HCT116 (cell line): Measurements from ENCODE around the gene CLIC4. TPM values are rescaled to one million over a fixed set of nuclear protein-coding genes. Genes with fewer than 3 reads are reported as not detected.

Experiments used
- ATAC-seq: fragments of 200-7000 bp; cut with Tn5 transposase; 2 replicates; pipeline ENCODE4 v1.9.1; 2020; ENCODE audit warnings: mild to moderate bottlenecking, moderate library complexity
- BruUV-seq: library from RNA; stranded (reverse); fragments of 400-500 nt; replicated peaks from 2 replicates; lab custom pipeline; 2021; lab: Mats Ljungman, UMichigan
- CTCF ChIA-PET: fragments of 300-600 bp; sonication (Branson Sonifier 250); formaldehyde crosslinking; loops from one replicate; lab custom pipeline; 2021; ENCODE audit warnings: antibody characterized with exemption; lab: Charles Lee
- POLR2A ChIA-PET: fragments of 300-600, 350-600 bp; sonication (Branson Sonifier 250); formaldehyde crosslinking; loops from one replicate; lab custom pipeline; 2021; ENCODE audit warnings: antibody characterized with exemption; lab: Charles Lee
- RAD21 ChIA-PET, 2 experiments: fragments of 300-600 bp; sonication (Branson Sonifier 250); formaldehyde crosslinking; loops; one replicate each; lab custom pipeline; 2023; ENCODE audit warnings: low total read pairs in 2 of 2; ENCODE audit not compliant: uncharacterized antibody in 2 of 2, unreplicated experiment in 2 of 2, low non-redundant PET in 1 of 2; lab: Charles Lee
- DNase-seq: peaks from one replicate; pipeline ENCODE4 v3.0.0-alpha.2; 2010; ENCODE audit warnings: low read depth, low spot score
- H2AFZ ChIP-seq: fragments of 200-600 bp; shearing (Covaris generic), sonication (generic); 2 replicates; pipeline ENCODE4 v1.6.1; 2017; ENCODE audit warnings: low read depth, mixed run types, mixed read lengths, antibody characterized with exemption, low read length; ENCODE audit not compliant: poor library complexity, severe bottlenecking
- H3K27ac ChIP-seq: 2 replicates; pipeline ENCODE4 v1.5.1; 2012; ENCODE audit warnings: low read depth, low read length
- H3K27me3 ChIP-seq: fragments of 200-600 bp; sonication (generic); 2 replicates; pipeline ENCODE4 v1.6.1; 2016; ENCODE audit warnings: mixed run types, low read length, mixed read lengths; ENCODE audit not compliant: insufficient read depth
- H3K36me3 ChIP-seq, 2 experiments: fragments of 200-500 bp in 1 of 2; fragments of 200-600 bp in 1 of 2; sonication (Bioruptor generic) in 1 of 2; sonication (generic) in 1 of 2; 2 replicates each; pipeline versions ENCODE4 v1.5.1 to v1.6.1; 2014 to 2016; ENCODE audit warnings: low read length in 2 of 2, inconsistent platforms in 1 of 2, mixed read lengths in 1 of 2, mixed run types in 1 of 2; ENCODE audit not compliant: insufficient read depth in 2 of 2, control insufficient read depth in 1 of 2
- H3K4me1 ChIP-seq, 2 experiments: fragments of 200-600 bp in 1 of 2; sonication (generic) in 1 of 2; 2 replicates each; pipeline versions ENCODE4 v1.5.1 to v1.6.1; 2012 to 2017; ENCODE audit warnings: low read length in 2 of 2, inconsistent platforms in 1 of 2, mild to moderate bottlenecking in 1 of 2, mixed read lengths in 1 of 2, mixed run types in 1 of 2, moderate library complexity in 1 of 2; ENCODE audit not compliant: insufficient read depth in 2 of 2, control insufficient read depth in 1 of 2
- H3K4me2 ChIP-seq: fragments of 200-600 bp; sonication (generic); 2 replicates; pipeline ENCODE4 v1.6.1; 2017; ENCODE audit warnings: mixed run types, low read length, mixed read lengths
- H3K4me3 ChIP-seq, 2 experiments: fragments of 200-600 bp in 1 of 2; sonication (generic) in 1 of 2; replicated peaks in 1 of 2; 2 replicates each; pipeline ENCODE4 v1.5.1; 2011 to 2016; ENCODE audit warnings: low read length in 2 of 2, control low read depth in 1 of 2, low read depth in 1 of 2, mild to moderate bottlenecking in 1 of 2, mixed read lengths in 1 of 2, mixed run types in 1 of 2
- H3K79me2 ChIP-seq: fragments of 200-600 bp; sonication (generic); 2 replicates; pipeline ENCODE4 v1.6.1; 2017; ENCODE audit warnings: mild to moderate bottlenecking, mixed run types, low read length, moderate library complexity, mixed read lengths; ENCODE audit not compliant: insufficient read depth
- H3K9ac ChIP-seq: fragments of 200-600 bp; sonication (generic); 2 replicates; pipeline ENCODE4 v1.6.1; 2016; ENCODE audit warnings: low read length, mixed read lengths
- H3K9me2 ChIP-seq: fragments of 200-600 bp; sonication (generic), shearing (Covaris generic); 2 replicates; pipeline ENCODE4 v1.6.1; 2017; ENCODE audit warnings: mixed run types, mild to moderate bottlenecking, moderate library complexity; ENCODE audit not compliant: insufficient read depth
- H3K9me3 ChIP-seq, 2 experiments: fragments of 200-500 bp in 1 of 2; fragments of 200-600 bp in 1 of 2; sonication (Bioruptor generic) in 1 of 2; sonication (generic) in 1 of 2; 2 replicates each; pipeline ENCODE4 v1.6.1; 2014 to 2017; ENCODE audit warnings: low read length in 2 of 2, mixed read lengths in 2 of 2, inconsistent platforms in 1 of 2, low read depth in 1 of 2, mild to moderate bottlenecking in 1 of 2, mixed run types in 1 of 2, moderate library complexity in 1 of 2; ENCODE audit not compliant: control insufficient read depth in 1 of 2, insufficient read depth in 1 of 2
- H4K20me1 ChIP-seq: fragments of 200-600 bp; sonication (generic), shearing (Covaris generic); 2 replicates; pipeline ENCODE4 v1.6.1; 2017; ENCODE audit warnings: mixed run types, mild to moderate bottlenecking, moderate library complexity; ENCODE audit not compliant: insufficient read depth
- SIN3A ChIP-seq: IDR thresholded peaks from 2 replicates; pipeline ENCODE4 v1.6.1; 2012; ENCODE audit warnings: low read depth
- intact Hi-C: fragments of 100-400 bp; cut with micrococcal nuclease; formaldehyde crosslinking; loops from 2 replicates; pipeline ENCODE4 v1.10.0; 2022
- total RNA-seq: library from RNA; stranded (reverse); gene quantifications from one replicate; pipeline ENCODE4 v1.2.1, GENCODE V29; 2021; ENCODE audit not compliant: unreplicated experiment
- TF ChIP-seq, protein P1 (sequence below): IDR thresholded peaks from 2 replicates; pipeline ENCODE4 v1.6.1; 2011; ENCODE audit warnings: mild to moderate bottlenecking, low read length, moderate library complexity; ENCODE audit not compliant: insufficient replicate concordance; ENCODE audit errors: extremely low read depth
- TF ChIP-seq, protein P2 (sequence below): IDR thresholded peaks from 2 replicates; pipeline ENCODE4 v1.6.1; 2012
- TF ChIP-seq, protein P3 (sequence below): IDR thresholded peaks from 2 replicates; pipeline ENCODE4 v1.6.1; 2012; ENCODE audit warnings: low read depth

Gene CLIC4
- total RNA-seq, 1 experiment from 2014 or later, result 77.2 TPM

DNA sequence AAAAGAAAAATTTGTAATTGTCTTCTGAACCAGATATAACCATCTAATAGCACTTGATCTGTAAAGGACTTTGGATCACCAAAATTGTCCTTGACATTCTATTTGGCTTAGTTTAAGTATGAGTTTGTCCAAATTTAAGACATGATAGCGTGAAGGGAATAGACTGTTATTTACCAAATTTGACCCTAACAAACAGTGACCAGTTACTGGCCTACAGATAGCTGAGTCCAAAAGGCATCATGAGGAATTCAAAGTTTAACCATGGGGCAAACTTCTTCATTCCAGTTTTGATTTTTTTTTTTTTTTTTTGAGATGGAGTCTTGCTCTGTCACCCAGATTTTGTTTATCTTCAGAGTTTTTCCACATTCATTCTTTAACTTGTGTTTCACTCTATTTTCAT, 38.5 kb downstream of the CLIC4 start:
- intact Hi-C loops, result no loop called here
- DNase-seq (no peak), ATAC-seq (no peak)
- RAD21 ChIA-PET, result no interaction called here
- H3K27me3 ChIP-seq, result no peaks in the 10 kb centered on the region
- POLR2A ChIA-PET, result no interaction called here
- no peaks in the 10 kb centered on the region for H4K20me1 ChIP-seq
- H3K4me3 ChIP-seq, result no peak overlapping the region
- TF ChIP-seq, protein P1, sequence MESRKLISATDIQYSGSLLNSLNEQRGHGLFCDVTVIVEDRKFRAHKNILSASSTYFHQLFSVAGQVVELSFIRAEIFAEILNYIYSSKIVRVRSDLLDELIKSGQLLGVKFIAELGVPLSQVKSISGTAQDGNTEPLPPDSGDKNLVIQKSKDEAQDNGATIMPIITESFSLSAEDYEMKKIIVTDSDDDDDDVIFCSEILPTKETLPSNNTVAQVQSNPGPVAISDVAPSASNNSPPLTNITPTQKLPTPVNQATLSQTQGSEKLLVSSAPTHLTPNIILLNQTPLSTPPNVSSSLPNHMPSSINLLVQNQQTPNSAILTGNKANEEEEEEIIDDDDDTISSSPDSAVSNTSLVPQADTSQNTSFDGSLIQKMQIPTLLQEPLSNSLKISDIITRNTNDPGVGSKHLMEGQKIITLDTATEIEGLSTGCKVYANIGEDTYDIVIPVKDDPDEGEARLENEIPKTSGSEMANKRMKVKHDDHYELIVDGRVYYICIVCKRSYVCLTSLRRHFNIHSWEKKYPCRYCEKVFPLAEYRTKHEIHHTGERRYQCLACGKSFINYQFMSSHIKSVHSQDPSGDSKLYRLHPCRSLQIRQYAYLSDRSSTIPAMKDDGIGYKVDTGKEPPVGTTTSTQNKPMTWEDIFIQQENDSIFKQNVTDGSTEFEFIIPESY, result no peak
- TF ChIP-seq, protein P2, sequence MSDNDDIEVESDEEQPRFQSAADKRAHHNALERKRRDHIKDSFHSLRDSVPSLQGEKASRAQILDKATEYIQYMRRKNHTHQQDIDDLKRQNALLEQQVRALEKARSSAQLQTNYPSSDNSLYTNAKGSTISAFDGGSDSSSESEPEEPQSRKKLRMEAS, result no peak
- TF ChIP-seq, protein P3, sequence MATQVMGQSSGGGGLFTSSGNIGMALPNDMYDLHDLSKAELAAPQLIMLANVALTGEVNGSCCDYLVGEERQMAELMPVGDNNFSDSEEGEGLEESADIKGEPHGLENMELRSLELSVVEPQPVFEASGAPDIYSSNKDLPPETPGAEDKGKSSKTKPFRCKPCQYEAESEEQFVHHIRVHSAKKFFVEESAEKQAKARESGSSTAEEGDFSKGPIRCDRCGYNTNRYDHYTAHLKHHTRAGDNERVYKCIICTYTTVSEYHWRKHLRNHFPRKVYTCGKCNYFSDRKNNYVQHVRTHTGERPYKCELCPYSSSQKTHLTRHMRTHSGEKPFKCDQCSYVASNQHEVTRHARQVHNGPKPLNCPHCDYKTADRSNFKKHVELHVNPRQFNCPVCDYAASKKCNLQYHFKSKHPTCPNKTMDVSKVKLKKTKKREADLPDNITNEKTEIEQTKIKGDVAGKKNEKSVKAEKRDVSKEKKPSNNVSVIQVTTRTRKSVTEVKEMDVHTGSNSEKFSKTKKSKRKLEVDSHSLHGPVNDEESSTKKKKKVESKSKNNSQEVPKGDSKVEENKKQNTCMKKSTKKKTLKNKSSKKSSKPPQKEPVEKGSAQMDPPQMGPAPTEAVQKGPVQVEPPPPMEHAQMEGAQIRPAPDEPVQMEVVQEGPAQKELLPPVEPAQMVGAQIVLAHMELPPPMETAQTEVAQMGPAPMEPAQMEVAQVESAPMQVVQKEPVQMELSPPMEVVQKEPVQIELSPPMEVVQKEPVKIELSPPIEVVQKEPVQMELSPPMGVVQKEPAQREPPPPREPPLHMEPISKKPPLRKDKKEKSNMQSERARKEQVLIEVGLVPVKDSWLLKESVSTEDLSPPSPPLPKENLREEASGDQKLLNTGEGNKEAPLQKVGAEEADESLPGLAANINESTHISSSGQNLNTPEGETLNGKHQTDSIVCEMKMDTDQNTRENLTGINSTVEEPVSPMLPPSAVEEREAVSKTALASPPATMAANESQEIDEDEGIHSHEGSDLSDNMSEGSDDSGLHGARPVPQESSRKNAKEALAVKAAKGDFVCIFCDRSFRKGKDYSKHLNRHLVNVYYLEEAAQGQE, result no peak
- no peak for TF ChIP-seq SIN3A
- TF ChIP-seq, all 23 proteins: peak for 0
- Histone ChIP-seq H3K9me2 (no peaks in the 10 kb centered on the region), H3K36me3 (no peaks in the 10 kb centered on the region), H3K27ac (no peak overlapping the region), H3K9ac (no peak overlapping the region), H3K4me2 (no peak overlapping the region), H3K79me2 (no peaks in the 10 kb centered on the region; the same call in 1 of the 2 replicates), H3K9me3 (no peaks in the 10 kb centered on the region), H3K4me1 (no peaks in the 10 kb centered on the region), H2AFZ (no peak overlapping the region)
- no TSS peak for BruUV-seq
- CTCF ChIA-PET, result no interaction called here
